Measurements from ENCODE around the gene DOCK2.

GRCh38 chr5:170107674-170108073 is 470.6 kb downstream of the DOCK2 start:
- TF ChIP-seq CTCF (IDR thresholded peaks at IDR 0.05; ENCODE audit: low read depth, low read length, poor library complexity, severe bottlenecking) (no peak), EZH2phosphoT487 (IDR thresholded peaks at IDR 0.05; ENCODE audit: borderline replicate concordance, low read length) (no peak)

Measured in DOHH2 (cell line).